Mammary epithelial cell (primary cell): ENCODE results near the gene BICRAL.

Source experiments
- EZH2 ChIP-seq: IDR thresholded peaks from 2 replicates; pipeline ENCODE4 v1.6.1; 2012; ENCODE audit warnings: low read length, inconsistent platforms, borderline replicate concordance
- TF ChIP-seq, protein P1 (sequence below), 2 donors: IDR thresholded peaks in 1 of 2; conservative IDR thresholded peaks in 1 of 2; 2 replicates each; pipeline ENCODE4 v1.5.1; 2011 to 2012; ENCODE audit warnings: inconsistent platforms in 2 of 2, low read length in 2 of 2, mild to moderate bottlenecking in 2 of 2, control low read depth in 1 of 2, low read depth in 1 of 2; ENCODE audit not compliant: insufficient read depth in 1 of 2; ENCODE audit errors: extremely low read depth in 1 of 2

DNA sequence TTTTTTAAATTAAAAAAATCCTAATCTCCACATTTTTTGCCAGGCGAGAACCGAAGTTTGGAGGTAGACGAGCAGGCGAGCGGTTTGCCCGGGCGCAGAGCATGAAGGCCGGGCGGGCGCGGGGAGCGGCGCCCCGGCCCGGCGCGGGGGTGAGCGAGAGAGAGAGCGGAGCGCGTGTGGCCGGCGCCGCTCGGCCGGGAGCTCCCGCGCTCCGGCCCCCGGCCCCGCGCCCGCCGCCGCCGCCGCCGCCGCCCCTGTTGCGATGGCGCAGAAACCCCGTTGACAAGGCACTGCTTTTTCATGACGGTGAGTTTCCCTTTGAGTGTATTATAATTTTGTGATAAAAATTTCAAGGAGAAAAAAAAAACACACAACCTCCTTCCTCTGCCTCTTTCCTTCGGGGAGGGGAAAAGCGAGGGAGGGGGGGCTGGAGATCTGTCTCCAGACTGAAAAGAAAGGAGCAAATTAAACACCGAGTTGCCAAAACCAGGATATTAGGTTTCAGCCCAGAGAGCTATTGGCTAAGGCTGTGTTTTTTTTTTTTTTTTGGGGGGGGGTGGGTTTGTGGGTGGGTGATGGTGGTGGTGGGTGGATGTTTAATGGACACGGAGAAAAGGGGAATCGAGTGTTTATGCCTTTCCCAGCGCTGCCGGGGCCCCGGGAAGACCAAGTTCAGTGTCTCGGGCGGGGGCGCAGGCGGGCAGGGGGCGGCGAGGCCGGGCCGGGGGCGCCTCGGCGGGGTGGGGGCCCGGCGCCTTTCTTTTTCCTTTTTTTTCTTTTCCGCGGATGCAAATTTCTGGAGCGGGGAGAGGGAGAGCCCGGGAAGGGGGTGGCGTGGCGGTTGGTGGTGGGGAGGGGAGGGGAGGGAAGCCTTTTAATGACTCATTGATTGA lies at the start of gene BICRAL:
- TF ChIP-seq, protein P1, sequence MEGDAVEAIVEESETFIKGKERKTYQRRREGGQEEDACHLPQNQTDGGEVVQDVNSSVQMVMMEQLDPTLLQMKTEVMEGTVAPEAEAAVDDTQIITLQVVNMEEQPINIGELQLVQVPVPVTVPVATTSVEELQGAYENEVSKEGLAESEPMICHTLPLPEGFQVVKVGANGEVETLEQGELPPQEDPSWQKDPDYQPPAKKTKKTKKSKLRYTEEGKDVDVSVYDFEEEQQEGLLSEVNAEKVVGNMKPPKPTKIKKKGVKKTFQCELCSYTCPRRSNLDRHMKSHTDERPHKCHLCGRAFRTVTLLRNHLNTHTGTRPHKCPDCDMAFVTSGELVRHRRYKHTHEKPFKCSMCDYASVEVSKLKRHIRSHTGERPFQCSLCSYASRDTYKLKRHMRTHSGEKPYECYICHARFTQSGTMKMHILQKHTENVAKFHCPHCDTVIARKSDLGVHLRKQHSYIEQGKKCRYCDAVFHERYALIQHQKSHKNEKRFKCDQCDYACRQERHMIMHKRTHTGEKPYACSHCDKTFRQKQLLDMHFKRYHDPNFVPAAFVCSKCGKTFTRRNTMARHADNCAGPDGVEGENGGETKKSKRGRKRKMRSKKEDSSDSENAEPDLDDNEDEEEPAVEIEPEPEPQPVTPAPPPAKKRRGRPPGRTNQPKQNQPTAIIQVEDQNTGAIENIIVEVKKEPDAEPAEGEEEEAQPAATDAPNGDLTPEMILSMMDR (conservative IDR thresholded peaks at IDR 0.05 in 1 of 2, IDR thresholded peaks at IDR 0.05 in 1 of 2; ENCODE audit: extremely low read depth in 1 of 2, insufficient read depth in 1 of 2, low read depth in 1 of 2, low read length in 2 of 2) = no peak
- TF ChIP-seq EZH2 = no peak
